DMS79 (cell line): Measurements from ENCODE around the gene FBXL7.

ENCODE experiments used
- DNase-seq: peaks from one replicate; lab custom pipeline; 2025; lab: John Stamatoyannopoulos, UW

The FBXL7 gene

DNA sequence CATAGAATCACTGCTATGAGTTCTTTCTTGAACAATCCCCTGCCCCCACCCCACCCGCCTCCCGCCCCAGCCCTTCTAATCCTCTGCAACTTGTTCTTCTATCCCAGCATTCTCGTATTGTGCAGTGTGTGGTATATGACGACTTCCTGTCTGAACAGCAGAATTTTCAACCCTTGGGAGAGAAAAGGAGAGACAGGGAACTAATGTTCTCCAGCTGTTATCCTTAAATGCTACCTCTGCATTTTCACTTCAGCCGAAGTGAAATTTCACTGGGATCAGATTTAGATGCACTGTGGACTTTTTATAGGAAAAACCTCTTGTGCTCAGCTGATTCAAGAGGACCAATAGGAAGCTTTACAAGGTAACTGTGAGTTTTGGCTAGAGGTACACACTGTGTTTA, 2.2 kb downstream of the FBXL7 start:
- no peak for DNase-seq

DNA sequence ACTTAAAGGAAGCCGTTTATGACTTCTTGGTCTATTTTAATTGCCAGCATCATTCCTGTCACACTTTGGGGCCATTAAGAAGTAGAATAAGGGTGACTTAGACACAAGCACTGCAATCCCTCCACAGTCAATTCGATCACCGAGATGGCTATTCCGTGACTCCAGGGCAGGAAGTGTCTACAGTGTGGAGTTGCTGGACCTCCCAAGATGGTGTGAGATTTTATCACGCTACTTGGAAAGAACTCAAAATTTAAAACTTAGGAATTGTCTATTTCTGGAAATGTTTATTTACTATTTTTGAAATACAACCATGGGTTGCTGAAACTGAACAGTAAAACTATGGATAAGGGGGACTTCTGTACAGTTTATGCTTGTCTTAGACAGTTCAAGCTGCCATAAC, 6.2 kb downstream of the FBXL7 start:
- no peak for DNase-seq

DNA sequence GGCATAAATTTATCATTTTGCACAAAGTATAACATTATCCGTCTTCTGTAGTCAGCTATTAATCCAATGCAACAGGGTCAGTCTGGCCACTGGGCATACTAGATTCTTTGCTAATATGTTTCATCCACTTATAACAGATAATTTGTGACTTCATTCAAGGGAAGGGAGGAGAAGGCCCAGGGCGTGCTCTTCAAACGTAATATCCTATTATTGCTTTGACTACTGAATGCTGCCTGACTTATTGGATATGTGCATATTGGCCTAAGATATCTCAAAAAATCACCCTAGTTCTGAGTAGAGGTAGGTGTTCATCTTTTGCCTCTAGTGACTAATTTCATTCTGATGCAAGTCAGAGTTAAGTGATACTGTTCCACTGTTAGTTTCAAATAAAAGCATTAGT, 6.9 kb downstream of the FBXL7 start:
- no peak for DNase-seq

DNA sequence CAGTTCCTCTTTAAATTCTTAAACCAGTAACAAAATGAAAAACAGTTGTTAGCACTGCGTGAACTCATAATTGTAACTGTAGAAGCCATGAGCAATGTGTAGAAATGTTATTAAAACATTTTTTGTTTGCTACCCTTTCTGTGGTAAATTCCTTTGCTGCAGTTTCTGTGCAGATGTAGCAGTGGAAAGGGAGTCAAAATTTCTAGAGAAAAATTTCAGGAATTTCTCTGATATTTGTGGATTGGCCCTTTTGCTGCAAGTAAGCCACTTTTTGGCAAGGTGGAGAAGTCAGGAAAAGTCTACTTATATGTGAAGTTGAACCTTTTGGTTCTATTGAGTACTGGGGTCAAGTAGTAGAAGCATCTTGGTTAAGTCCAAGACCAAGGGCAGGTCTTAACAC, 10.1 kb downstream of the FBXL7 start:
- DNase-seq, result no peak

DNA sequence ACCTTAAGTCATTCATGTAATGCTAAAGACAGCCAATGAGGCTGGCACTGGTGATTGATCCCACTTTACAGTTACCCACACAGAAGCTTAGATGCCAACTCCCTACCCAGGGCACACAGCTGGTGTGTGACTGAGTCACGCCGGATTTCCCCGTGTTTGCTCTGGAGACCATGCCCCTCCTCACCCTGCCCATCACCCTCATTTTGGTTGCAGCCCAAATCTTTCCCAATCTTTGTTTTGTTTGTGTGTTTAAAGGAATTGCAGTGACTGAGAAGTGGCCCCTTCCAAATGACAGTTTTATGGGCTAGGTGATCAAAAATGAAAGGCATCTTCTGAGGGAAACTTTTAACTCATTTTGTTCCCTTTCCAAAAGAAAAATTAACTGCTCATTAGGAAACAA, 10.9 kb downstream of the FBXL7 start:
- DNase-seq, result no peak

DNA sequence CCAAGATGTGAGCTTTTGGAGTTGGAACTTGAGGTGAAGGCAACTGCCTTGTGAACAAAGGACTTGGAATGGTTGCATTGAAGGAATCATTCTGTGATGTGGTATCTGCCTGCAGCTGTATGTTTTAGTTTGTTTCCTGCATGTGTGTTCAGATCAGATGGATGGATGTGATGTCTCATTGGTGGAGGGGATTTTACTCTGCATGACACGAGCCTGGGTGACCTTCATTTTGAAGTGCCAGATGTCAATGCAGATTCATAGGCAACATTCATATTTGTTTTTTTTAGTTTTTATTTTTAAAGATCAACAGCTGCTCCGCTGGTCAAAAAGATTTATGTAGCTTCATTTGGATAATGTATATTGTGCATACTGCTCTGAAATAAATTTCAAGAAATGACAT, 13.5 kb downstream of the FBXL7 start:
- DNase-seq, result no peak

DNA sequence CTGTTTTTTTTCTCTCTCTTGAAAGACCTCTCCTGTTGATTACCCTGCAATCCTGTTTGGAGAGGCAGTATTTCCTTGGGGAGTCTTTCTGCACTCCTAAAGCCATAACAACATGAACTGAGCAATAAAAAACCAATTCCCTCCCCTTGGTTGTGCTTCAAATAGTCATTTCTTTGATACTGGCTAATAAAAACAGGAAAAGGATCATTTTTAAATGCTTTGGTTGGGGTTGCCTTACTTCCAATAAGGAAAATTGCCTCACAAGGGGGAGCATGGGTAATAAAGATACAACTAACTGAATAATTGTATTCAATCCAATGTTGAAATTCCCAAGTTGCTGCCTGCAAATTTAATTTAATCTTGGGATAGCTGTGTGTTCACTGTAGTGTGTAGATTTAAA, 13.9 kb downstream of the FBXL7 start:
- DNase-seq, result no peak

DNA sequence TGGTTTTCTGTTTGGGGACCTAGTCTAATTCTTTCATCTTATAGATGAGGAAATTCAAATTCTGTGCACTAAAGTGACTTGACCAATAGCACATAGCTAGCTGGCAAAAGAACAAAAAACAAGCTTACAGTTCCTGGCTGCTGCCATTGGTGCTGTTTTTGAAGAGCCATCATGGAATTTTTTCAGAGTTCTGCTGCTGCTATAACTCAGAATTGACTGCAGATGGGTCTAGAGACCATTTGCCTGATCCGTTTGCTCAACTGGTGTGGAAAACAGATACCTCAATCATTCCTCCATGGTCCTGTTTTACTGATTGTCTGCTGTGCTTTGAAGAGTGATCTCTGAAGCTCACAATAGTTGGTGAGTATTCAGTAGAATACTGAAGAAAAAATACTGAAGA, 15.2 kb downstream of the FBXL7 start:
- DNase-seq, result no peak

DNA sequence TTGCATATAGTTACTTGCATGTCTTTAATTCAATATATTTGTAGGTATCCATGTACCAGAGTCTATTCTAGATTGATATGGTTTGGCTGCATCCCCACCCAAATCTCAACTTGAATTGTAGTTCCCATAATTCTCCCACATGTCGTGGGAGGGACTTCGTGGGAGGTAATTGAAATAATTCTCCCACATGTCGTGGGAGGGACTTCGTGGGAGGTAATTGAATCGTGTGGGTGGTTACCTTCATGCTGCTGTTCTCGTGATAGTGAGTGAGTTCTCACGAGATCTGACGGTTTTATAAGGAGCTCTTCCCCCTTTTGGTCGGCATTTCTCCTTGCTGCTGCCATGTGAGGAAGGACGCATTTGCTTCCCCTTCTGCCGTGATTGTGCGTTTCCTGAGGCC, 16.5 kb downstream of the FBXL7 start:
- DNase-seq, result no peak

DNA sequence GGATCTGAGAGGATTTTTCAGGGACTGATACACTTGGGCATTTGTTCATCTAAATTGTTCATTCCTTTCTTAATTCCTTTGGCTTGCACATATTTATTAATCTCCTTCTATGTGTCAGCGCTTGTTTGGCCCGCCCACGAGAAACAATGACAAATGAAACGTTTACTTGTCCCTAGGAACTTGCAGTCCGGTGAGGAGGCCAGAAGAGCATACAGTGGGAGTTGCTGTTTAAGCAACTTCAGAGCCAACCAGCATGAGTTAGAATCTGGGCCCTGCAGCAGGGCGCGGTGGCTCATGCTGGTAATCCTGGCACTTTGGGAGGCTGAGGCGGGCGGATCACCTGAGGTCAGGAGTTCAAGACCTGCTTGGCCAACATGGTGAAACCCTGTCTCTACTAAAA, 18.8 kb downstream of the FBXL7 start:
- DNase-seq, result no peak

DNA sequence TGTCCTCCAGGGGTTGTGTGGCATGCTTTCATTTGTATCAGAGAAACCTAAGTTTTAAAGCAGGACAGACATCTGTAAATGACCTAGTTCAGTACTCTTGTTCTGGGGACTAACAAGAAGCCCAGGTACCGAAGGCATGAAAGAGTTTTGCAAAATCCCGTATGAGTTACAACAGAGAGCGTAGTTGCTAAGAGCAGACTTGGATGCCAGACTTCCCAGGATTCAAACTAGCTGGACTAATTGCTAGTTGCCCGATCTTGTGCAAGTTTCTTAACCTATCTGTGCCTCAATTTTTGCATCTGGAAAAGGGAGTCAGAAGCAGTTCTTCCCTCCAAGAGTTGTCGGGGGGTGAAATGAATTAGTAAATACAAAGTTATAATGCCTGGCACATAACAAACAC, 20.9 kb downstream of the FBXL7 start:
- DNase-seq, result no peak

DNA sequence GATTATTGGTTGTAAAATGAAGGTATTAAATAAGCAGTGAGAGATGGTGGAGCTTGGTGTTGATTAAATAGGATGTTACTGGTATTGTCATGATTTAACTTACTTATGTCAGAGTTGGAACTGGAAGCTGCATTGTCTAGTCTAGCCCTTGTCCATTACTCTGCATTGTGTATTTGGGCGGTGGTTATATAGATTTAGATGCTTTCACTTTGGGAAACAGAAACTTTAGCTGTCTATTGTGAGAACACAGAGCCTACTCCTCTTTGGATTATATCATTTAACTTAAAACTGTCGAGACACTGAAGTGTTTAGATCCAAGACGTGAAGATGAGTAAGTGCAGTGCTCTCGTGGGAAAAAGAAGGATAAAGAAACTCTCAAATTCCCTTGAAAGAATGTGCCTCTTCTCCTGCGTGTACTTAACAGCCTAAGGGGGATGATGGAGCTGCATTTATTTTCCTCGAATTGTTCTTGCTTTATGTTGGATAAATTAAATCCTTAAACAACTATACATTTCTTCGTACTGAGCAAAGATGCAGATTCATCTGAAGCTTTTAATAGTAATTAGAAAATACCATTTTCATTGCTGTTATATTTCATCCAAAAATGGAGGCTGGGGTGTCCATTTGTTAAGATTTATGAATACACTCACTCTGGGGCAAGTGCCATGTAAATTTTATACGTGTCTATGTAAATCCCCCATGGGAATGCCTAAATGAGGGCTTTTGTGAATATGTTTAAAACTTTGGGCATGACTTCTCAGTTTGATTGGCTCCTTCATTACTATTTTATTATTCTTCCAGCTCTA, 21.6 kb downstream of the FBXL7 start:
- DNase-seq, result no peak

DNA sequence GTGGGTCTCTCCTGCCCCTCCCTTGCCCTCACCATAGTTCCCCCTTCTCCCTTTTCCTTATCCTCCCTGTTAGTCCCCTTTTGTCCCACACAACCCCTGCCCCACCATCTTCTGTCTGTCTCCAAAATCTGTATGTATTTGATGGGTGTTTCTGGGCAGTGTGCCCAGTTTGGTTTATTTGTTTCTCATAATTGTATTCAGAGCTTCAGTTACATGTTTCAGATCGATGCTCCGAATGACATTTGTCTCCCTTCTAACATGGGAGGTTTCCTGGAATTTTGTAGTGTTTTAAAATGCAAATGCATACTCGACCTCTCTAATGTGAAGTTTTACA, 22.2 kb downstream of the FBXL7 start:
- no peak for DNase-seq

DNA sequence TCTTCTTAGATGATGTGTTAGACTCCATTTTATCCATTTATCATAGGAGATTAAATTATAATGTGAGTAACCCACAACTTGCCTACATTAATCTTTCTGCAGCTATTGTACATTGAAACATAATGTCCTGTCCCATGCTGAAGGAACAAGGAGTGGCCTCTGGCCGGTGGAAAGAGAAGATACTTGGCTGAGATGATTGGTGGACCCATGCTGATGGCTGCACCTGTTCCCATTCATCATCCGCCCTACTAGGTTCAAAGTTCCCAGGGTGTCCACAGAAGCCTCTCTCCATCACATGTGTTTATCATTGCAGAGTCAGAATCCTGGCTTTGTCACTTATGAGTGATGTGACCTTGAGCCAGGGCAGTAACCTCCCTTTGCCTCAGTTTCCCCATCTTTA, 24.7 kb downstream of the FBXL7 start:
- no peak for DNase-seq

DNA sequence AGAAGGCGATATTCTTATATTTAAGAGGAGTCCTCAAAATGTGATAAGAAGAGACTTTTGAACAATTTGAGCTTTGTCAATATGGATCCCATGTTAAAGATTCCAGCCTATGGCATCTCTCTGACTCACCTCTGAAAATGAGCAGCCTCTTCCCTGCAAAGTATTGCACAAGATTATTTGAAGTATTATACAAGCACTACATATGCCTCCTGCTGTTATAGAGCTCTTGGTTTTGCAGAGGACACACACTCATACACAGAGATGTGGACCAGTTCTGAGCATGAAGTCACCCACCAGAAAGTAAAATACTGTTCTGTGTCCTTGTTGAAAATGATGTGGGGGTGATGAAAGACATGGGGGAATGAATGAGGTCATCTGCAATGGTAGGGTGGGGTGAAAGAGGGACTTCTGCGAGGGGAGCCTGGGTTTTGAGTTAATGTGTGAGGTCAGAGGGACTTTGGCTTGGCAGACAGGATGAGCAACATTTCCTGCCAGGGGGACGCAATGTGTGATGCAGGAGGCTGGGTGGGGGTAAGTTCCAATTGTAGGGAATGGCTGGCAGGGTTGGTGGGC, 25.8 kb downstream of the FBXL7 start:
- no peak for DNase-seq

DNA sequence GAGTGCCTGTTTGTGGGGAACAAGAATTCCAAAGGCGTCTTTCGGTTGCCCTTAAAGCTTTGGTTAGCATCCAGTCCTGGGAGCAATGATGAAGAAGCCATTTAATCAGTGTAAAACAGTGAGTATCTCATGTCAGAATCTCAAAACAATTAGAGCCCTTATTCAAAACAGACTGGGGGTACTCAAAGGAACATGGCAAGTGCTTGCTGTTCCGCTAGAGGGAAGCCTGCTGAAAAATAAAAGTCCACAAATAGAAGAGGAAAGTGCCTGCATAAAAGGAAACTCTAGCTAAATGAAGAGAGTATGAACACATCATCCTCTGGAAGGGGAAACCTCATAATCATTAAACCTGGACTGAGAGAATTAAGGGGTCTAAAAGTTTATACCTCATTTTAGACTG, 26.4 kb downstream of the FBXL7 start:
- DNase-seq, result no peak

DNA sequence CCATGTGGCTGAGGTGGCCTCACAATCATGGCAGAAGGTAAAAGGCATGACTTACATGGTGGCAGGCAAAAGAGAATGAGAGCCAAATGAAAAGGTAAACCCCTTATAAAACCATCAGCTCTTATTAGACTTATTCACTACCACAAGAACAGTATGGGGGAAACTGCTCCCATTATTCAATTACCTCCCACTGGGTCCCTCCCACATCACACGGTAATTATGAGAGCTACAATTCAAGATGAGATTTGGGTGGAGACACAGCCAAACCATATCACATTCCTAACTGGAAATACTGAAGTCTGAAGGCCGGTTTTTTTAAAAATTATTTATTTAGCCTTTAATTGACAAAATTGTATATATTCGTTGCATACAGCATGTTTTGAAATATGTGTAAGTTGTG, 28.5 kb downstream of the FBXL7 start:
- DNase-seq, result no peak

DNA sequence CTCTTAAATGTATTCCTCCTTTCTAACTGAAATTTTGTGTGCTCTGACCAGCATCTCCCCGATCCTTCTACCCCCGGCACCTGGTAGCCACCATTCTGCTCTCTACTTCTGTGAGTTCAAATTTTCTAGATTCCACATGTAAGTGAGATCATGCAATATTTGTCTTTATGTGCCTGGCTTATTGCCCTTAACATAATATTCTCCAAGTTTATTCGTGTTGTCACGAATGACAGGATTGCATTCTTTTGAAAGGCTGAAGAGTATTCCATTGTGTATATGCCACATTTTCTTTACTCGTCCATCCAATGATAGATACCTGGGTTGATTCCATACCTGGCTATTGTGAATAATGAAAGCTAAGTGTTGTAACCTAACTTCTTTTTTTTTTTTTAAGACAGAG, 29.0 kb downstream of the FBXL7 start:
- no peak for DNase-seq

DNA sequence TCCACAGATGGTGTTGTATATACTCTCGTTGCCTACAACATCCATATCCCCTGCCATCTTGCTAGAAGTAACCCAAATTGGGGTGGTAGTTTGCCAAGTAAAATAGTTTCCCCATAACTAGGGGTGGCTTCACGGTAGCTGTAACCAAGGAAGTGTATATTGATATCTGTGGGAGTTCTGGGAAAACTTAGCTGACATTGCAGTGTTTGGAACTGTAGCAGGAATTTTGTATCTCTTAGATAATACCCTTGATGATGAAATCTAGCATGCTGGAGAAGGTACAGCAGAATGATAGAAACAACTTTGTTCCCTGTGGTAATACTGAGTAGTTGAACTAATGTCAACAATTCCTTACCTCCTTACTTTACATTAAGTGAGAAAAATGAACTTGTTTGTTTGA, 29.8 kb downstream of the FBXL7 start:
- no peak for DNase-seq

DNA sequence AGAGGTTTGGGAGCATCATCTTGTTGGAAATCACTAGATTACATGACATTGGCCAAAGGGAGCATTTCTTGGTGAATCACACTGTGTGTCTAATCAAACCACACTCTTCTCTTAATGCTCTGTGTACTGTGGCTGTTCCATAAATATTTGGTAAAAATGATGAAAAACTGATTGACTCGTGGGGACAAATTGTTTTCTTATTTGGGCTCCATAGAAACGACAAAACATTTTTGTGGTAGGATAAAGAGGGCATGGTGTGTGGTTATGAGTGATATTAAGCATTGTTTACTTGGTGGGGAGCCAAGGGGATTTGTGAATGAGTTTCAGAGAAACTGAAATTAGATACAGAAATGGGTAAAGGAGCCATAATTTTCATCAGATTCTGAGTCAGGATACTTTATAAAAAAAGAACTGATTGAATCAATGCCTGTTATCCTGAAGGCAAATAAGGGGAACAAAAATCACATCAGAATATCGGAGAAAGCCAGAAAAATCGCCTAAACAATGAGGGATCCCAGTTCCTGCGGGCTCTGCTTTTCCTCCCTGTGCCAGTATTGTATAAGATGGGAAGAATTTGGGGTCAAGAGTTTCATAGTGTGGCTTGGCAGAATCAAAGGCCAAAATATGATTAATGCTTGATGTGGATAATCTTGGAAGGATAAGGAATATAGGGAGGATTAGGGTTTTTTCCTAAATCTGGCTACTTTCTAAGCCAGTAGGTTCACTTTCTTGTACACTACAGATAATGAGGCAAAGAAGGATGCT, 33.3 kb downstream of the FBXL7 start:
- no peak for DNase-seq

DNA sequence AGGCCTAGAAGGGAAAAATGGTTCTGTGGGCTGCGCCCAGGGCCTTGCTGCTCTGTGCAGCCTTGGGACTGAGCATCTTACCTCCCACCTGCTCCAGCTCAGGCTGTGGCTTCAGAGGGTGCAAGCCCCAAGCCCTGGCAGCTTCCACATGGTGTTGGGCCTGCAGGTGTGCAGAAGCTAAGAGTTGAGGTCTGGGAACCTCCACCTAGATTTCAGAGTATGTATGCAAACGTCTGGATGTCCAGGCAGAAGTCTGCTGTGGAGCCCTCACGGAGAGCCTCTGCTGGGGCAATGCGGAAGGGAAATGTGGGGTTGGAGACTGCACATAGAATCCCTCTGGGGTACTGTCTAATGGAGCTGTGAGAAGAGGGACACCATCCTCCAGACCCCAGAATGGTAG, 36.0 kb downstream of the FBXL7 start:
- DNase-seq, result no peak

DNA sequence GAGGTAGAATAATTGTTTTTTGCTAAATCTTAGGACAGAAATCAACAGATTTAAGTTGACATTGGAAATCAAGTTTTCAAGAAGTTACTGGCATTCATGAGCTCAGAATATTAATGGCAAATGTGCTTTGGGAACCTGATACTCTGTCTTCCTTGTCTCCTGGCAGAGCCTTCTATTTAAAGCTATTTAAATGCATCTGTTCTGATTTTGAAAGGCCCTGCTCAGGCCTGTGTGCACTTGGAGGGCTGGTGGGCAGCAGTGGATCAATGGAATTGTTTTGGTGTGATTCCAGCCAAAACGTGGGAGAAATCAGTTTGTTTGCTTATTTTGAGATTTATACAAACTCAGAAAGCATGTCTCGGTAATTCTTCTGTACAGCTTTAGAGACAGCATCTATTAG, 38.5 kb downstream of the FBXL7 start:
- DNase-seq, result no peak

DNA sequence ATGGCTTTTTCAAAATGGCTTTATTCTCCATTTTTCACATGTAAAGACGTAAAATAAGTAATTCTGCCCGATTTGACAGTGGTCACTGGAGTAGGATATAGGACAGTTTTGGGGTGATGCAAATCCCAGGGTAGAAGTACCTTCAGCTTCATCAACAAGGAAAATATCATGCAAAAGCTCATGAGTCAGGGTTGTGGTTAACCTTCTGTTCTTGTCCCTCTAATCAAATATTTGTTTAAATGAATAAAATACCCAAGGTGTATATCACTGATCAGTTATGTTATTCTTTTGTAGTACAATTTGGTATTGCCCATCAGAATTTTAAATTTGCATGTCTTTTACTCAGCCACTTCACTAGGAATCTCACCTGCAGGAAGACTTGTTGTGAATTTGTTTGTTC, 40.0 kb downstream of the FBXL7 start:
- DNase-seq, result no peak

DNA sequence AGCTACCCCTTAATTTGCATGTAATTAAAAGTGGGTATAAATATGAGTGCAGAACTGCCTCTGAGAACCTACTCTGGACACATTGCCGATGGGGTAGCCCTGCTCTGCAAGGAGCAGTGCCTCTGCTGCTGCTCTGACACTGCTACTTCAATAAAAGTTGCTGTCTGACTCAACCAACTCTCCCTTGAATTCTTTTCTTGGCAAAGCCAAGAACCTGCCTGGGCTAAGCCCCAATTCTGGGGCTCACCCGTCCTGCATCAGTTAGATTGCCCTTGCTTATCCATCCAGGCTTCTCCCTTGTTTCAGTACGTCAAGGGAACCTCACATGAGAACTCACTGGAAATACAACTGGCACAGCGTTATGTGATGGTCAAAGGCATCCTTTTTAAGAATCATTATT, 44.1 kb downstream of the FBXL7 start:
- no peak for DNase-seq
